ENCODE measurements around the gene SNX13. TPM values are rescaled to one million over a fixed set of nuclear protein-coding genes. Genes with fewer than 3 reads are reported as not detected.

The SNX13 gene
- total and polyA plus RNA-seq, 9 of the 15 experiments (the other 6 are each of a cell fraction or from before 2014, with no cell fraction given): 5.6 to 33.2 (median 25.4) TPM

- no peaks in the 10 kb centered on the region for H3K9me1 ChIP-seq (ENCODE audit: control insufficient read depth, insufficient read depth, low read length)
- H3K79me2 ChIP-seq (ENCODE audit: control insufficient read depth, insufficient read depth, low read length): no peaks in the 10 kb centered on the region
- FAIRE-seq (no peak), DNase-seq (ENCODE audit: extremely low read depth in 1 of 4, low spot score in 3 of 4) (no peak), ATAC-seq (no peak)
- H2AFZ ChIP-seq (ENCODE audit: low read depth, low read length): no peak overlapping the region
- peaks cover 23% of the 10 kb centered on the region; the same call in 2 of the 3 replicates for H3K36me3 ChIP-seq (ENCODE audit: control insufficient read depth, insufficient read depth, low read length)
- in situ Hi-C loops (cut with MboI) (no loop called here), intact Hi-C loops (cut with micrococcal nuclease) (no loop called here)
- ChIA-PET CTCF (ENCODE audit: low intra/inter-chr PET ratio) (no interaction called here), POLR2A (no interaction called here)
- H4K20me1 ChIP-seq (replicated peaks; ENCODE audit: control insufficient read depth, insufficient read depth, low read length): no peaks in the 10 kb centered on the region
- no peak overlapping the region for H3K4me2 ChIP-seq (ENCODE audit: insufficient read depth, low read length)
- no peaks in the 10 kb centered on the region for H3K9me3 ChIP-seq (replicated peaks; ENCODE audit: control insufficient read depth, insufficient read depth, low read depth, low read length)
- H3K4me1 ChIP-seq (replicated peaks in 1 of 2; ENCODE audit: control insufficient read depth in 2 of 2, insufficient read depth in 2 of 2, low read length in 2 of 2): no peaks in the 10 kb centered on the region
- 98% methylated on average over 10 of the region's 10 CpGs for WGBS (ENCODE audit: insufficient coverage, low coverage, missing lambda C conversion rate)
- no peak overlapping the region for H3K27ac ChIP-seq (ENCODE audit: extremely low read depth, low read depth, low read length)
- H3K9ac ChIP-seq (ENCODE audit: insufficient read depth in 1 of 2, low read depth in 2 of 2, low read length in 2 of 2): no peak overlapping the region
- no peaks in the 10 kb centered on the region for H3K27me3 ChIP-seq (ENCODE audit: control insufficient read depth in 2 of 2, insufficient read depth in 2 of 2, low read length in 2 of 2)
- BruUV-seq (replicated peaks): no TSS peak
- no peak overlapping the region for H3K4me3 ChIP-seq
- TF ChIP-seq MAX (CRISPR knock-in tag; IDR thresholded peaks at IDR 0.05) (no peak), E2F4 (CRISPR knock-in tag; IDR thresholded peaks at IDR 0.05; ENCODE audit: low read depth) (no peak), POLR2H (tag; IDR thresholded peaks at IDR 0.05; ENCODE audit: low read depth) (no peak), POLR3A (IDR thresholded peaks at IDR 0.05; ENCODE audit: borderline replicate concordance, extremely low read depth, insufficient read depth, insufficient read length) (no peak), CSDE1 (IDR thresholded peaks at IDR 0.05) (no peak), CHD4 (IDR thresholded peaks at IDR 0.05; ENCODE audit: insufficient read depth, insufficient replicate concordance, low read depth, low read length, poor library complexity, severe bottlenecking) (no peak), MXI1 (IDR thresholded peaks at IDR 0.05; ENCODE audit: low read depth, low read length) (no peak), EZH2 (IDR thresholded peaks at IDR 0.05; ENCODE audit: borderline replicate concordance, low read depth, low read length) (no peak), MAFG (tag; conservative IDR thresholded peaks at IDR 0.05) (no peak), ZBTB17 (CRISPR knock-in tag; IDR thresholded peaks at IDR 0.05) (no peak), ZNF280A (IDR thresholded peaks at IDR 0.05; ENCODE audit: low read depth, partially characterized antibody) (no peak), RBFOX2 (IDR thresholded peaks at IDR 0.05; ENCODE audit: low read depth, low read length) (no peak), BRD9 (IDR thresholded peaks at IDR 0.05; ENCODE audit: low read depth, partially characterized antibody) (no peak), GABPB1 (CRISPR knock-in tag; IDR thresholded peaks at IDR 0.05) (no peak), SP2 (IDR thresholded peaks at IDR 0.05; ENCODE audit: extremely low read depth, low read depth, low read length, poor library complexity, severe bottlenecking) (no peak)
Observed at GRCh38 chr7:17848516-17848915, 91.8 kb downstream of the SNX13 start.

Data from K562 (cell line).